Thoracic aorta (tissue), 2 donors: Measurements from ENCODE around the gene ZDHHC11B. TPM values are rescaled to one million over a fixed set of nuclear protein-coding genes. Genes with fewer than 3 reads are reported as not detected.
"Not testable (repeated sequence)": the region's sequence is repeated elsewhere in the genome, so short reads cannot be mapped to it uniquely, and the experiment has no call there.

Source experiments
- ATAC-seq: fragments of 150-250 bp; one replicate; pipeline ENCODE4 v1.8.0; 2017; ENCODE audit warnings: low read depth; ENCODE audit not compliant: insufficient number of reproducible peaks, low FRiP score
- DNase-seq: peaks from one replicate; pipeline ENCODE4 v3.0.0-alpha.2; 2020; ENCODE audit warnings: low spot score
- H3K27ac ChIP-seq, 2 donors: fragments of 200-600 bp; sonication (generic); 1 replicate in 1 of 2; 2 replicates in 1 of 2; pipeline ENCODE4 v1.5.1; 2016; ENCODE audit warnings: mild to moderate bottlenecking in 2 of 2, moderate library complexity in 2 of 2
- H3K27me3 ChIP-seq: fragments of 200-600 bp; sonication (generic); replicated peaks from 2 replicates; pipeline ENCODE4 v1.6.0; 2016; ENCODE audit warnings: mild to moderate bottlenecking; ENCODE audit not compliant: insufficient read depth
- H3K36me3 ChIP-seq: fragments of 200-600 bp; sonication (generic); one replicate; pipeline ENCODE4 v1.5.1; 2016
- H3K4me1 ChIP-seq, 2 donors: fragments of 200-600 bp; sonication (generic); 1 replicate in 1 of 2; 2 replicates in 1 of 2; pipeline versions ENCODE4 v1.5.1 to v1.6.0; 2016; ENCODE audit warnings: low read depth in 2 of 2, mild to moderate bottlenecking in 1 of 2; ENCODE audit not compliant: control insufficient read depth in 1 of 2
- H3K4me3 ChIP-seq: fragments of 200-600 bp; sonication (generic); 2 replicates; pipeline ENCODE4 v1.5.1; 2016; ENCODE audit warnings: mild to moderate bottlenecking
- H3K9me3 ChIP-seq: fragments of 200-600 bp; sonication (generic); 2 replicates; pipeline ENCODE4 v1.5.1; 2016
- CTCF ChIP-seq: fragments of 200-600 bp; sonication (generic); IDR thresholded peaks from one replicate; pipeline ENCODE4 v1.5.1; 2019; ENCODE audit warnings: antibody characterized with exemption
- total RNA-seq, 2 donors: library from RNA; depleted of rRNA; stranded (reverse); fragments of >200 nt; gene quantifications; one replicate each; pipeline versions ENCODE4 v1.1.0 to v1.2.3, GENCODE V29; 2016

ZDHHC11B gene
- total RNA-seq, 2 donors from 2014 or later, result 1.8 to 8.7 TPM

- no peaks in the 10 kb centered on the region for H3K27me3 ChIP-seq
- H3K4me3 ChIP-seq, result no peak overlapping the region
- DNase-seq (no peak), ATAC-seq (no peak)
- no peaks in the 10 kb centered on the region for H3K4me1 ChIP-seq
- no peak for TF ChIP-seq CTCF
- H3K27ac ChIP-seq, result no peak overlapping the region
- H3K9me3 ChIP-seq, result no peaks in the 10 kb centered on the region
- no peaks in the 10 kb centered on the region for H3K36me3 ChIP-seq
Observed at GRCh38 chr5:684751-685216, 99.7 kb downstream of the ZDHHC11B start.

- H3K9me3 ChIP-seq, result no peaks in the 10 kb centered on the region
- H3K4me1 ChIP-seq, result no peaks in the 10 kb centered on the region
- H3K4me3 ChIP-seq, result no peak overlapping the region
- ATAC-seq, result no peak
- H3K27ac ChIP-seq, result no peak overlapping the region
- H3K27me3 ChIP-seq, result no peaks in the 10 kb centered on the region
- DNase-seq, result no peak
- no peaks in the 10 kb centered on the region for H3K36me3 ChIP-seq
- no peak for TF ChIP-seq CTCF
Observed at GRCh38 chr5:683551-684481, 100.7 kb downstream of the ZDHHC11B start.

- H3K27me3 ChIP-seq, H3K27ac ChIP-seq, ATAC-seq, DNase-seq, H3K4me1 ChIP-seq, H3K9me3 ChIP-seq, H3K4me3 ChIP-seq, H3K36me3 ChIP-seq: not testable (repeated sequence)
Observed at GRCh38 chr5:682651-683358, 101.7 kb downstream of the ZDHHC11B start.

GRCh38 chr5:682216-682615, 102.3 kb downstream of the ZDHHC11B start:
- H3K27me3 ChIP-seq, H3K9me3 ChIP-seq, DNase-seq, H3K27ac ChIP-seq, H3K36me3 ChIP-seq, H3K4me1 ChIP-seq, ATAC-seq, H3K4me3 ChIP-seq: not testable (repeated sequence)

- H3K36me3 ChIP-seq, H3K27me3 ChIP-seq, DNase-seq, H3K4me3 ChIP-seq, H3K4me1 ChIP-seq, ATAC-seq, H3K9me3 ChIP-seq, H3K27ac ChIP-seq: not testable (repeated sequence)
Observed at GRCh38 chr5:681317-682191, 103.0 kb downstream of the ZDHHC11B start.

- not testable (repeated sequence) for H3K4me1 ChIP-seq, H3K36me3 ChIP-seq, H3K27ac ChIP-seq, H3K9me3 ChIP-seq, DNase-seq, H3K4me3 ChIP-seq, ATAC-seq, H3K27me3 ChIP-seq
Observed at GRCh38 chr5:680836-681235, 103.7 kb downstream of the ZDHHC11B start.

- H3K4me3 ChIP-seq, H3K4me1 ChIP-seq, H3K36me3 ChIP-seq, H3K27me3 ChIP-seq, H3K9me3 ChIP-seq, DNase-seq, H3K27ac ChIP-seq, ATAC-seq: not testable (repeated sequence)
Observed at GRCh38 chr5:680118-680795, 104.3 kb downstream of the ZDHHC11B start.

- H3K27ac ChIP-seq, H3K4me3 ChIP-seq, H3K27me3 ChIP-seq, DNase-seq, H3K9me3 ChIP-seq, H3K36me3 ChIP-seq, H3K4me1 ChIP-seq, ATAC-seq: not testable (repeated sequence)
Observed at GRCh38 chr5:679166-679895, 105.2 kb downstream of the ZDHHC11B start.

- H3K4me3 ChIP-seq, H3K36me3 ChIP-seq, H3K27ac ChIP-seq, H3K9me3 ChIP-seq, H3K27me3 ChIP-seq, ATAC-seq, DNase-seq: not testable (repeated sequence)
- H3K4me1 ChIP-seq, result peaks cover 10 to 15% of the 10 kb centered on the region in 2 donors
Observed at GRCh38 chr5:678521-678920, 106.0 kb downstream of the ZDHHC11B start.
